Neural cell (in vitro differentiated cells): ENCODE results near the gene RMRP. TPM values are rescaled to one million over a fixed set of nuclear protein-coding genes. Genes with fewer than 3 reads are reported as not detected.

Experiments
- H2AFZ ChIP-seq: fragments of 200-600, 300-800 bp; sonication (generic), shearing (Covaris generic); 2 replicates; pipeline ENCODE4 v1.6.0; 2014; ENCODE audit warnings: low read depth, mild to moderate bottlenecking, antibody characterized with exemption, low read length, moderate library complexity
- H3F3A ChIP-seq: fragments of 200-600 bp; shearing (Covaris generic); 2 replicates; pipeline ENCODE4 v1.6.1; 2016; ENCODE audit warnings: mild to moderate bottlenecking, moderate library complexity, mixed read lengths, antibody characterized with exemption, low read length; ENCODE audit not compliant: insufficient read depth, poor library complexity, severe bottlenecking
- H3K27ac ChIP-seq: fragments of 200-600, 300-800 bp; sonication (generic), shearing (Covaris generic); 2 replicates; pipeline ENCODE4 v1.5.1; 2014; ENCODE audit warnings: mild to moderate bottlenecking, low read length, moderate library complexity
- H3K27me3 ChIP-seq: fragments of 300-800, 200-600 bp; sonication (generic), shearing (Covaris generic); 2 replicates; pipeline ENCODE4 v1.6.0; 2014; ENCODE audit warnings: mild to moderate bottlenecking, low read depth, low read length, moderate library complexity; ENCODE audit not compliant: insufficient read depth
- H3K36me3 ChIP-seq: fragments of 300-800, 200-600 bp; sonication (generic), shearing (Covaris generic); 2 replicates; pipeline ENCODE4 v1.5.1; 2014; ENCODE audit warnings: mild to moderate bottlenecking, antibody characterized with exemption, low read length, moderate library complexity; ENCODE audit not compliant: insufficient read depth
- H3K4me2 ChIP-seq: fragments of 300-800, 200-600 bp; sonication (generic), shearing (Covaris generic); 2 replicates; pipeline ENCODE4 v1.6.0; 2014; ENCODE audit warnings: mild to moderate bottlenecking, low read length
- H3K4me3 ChIP-seq: fragments of 300-800, 200-600 bp; sonication (generic), shearing (Covaris generic); 2 replicates; pipeline ENCODE4 v1.5.1; 2014; ENCODE audit warnings: mild to moderate bottlenecking, low read length, moderate library complexity
- H3K79me2 ChIP-seq: fragments of 200-600 bp; shearing (Covaris generic); replicated peaks from 2 replicates; pipeline ENCODE4 v1.6.0; 2014; ENCODE audit warnings: mild to moderate bottlenecking, low read length, moderate library complexity; ENCODE audit not compliant: insufficient read depth
- H3K9ac ChIP-seq: fragments of 300-800, 200-600 bp; sonication (generic), shearing (Covaris generic); 2 replicates; pipeline ENCODE4 v1.6.1; 2016; ENCODE audit warnings: mild to moderate bottlenecking, low read length, mixed read lengths
- H3K9me2 ChIP-seq: fragments of 200-600 bp; shearing (Covaris generic); 2 replicates; pipeline ENCODE4 v1.6.1; 2016; ENCODE audit warnings: mild to moderate bottlenecking, low read length, mixed read lengths; ENCODE audit not compliant: insufficient read depth
- H3K9me3 ChIP-seq: fragments of 200-600, 300-800 bp; sonication (generic), shearing (Covaris generic); 2 replicates; pipeline ENCODE4 v1.6.1; 2016; ENCODE audit warnings: mild to moderate bottlenecking, mixed run types, low read length, moderate library complexity, mixed read lengths
- H4K20me1 ChIP-seq: fragments of 200-600 bp; shearing (Covaris generic); 2 replicates; pipeline ENCODE4 v1.6.1; 2016; ENCODE audit warnings: mild to moderate bottlenecking, mixed run types; ENCODE audit not compliant: insufficient read depth
- EP300 ChIP-seq: fragments of 450-650 bp; conservative IDR thresholded peaks from 2 replicates; pipeline ENCODE4 v1.6.1; 2014; ENCODE audit warnings: antibody characterized with exemption, mild to moderate bottlenecking, moderate library complexity; ENCODE audit not compliant: poor library complexity, severe bottlenecking
- EZH2 ChIP-seq: fragments of 200-600, 300-800 bp; shearing (Covaris generic), sonication (generic); IDR thresholded peaks from 2 replicates; pipeline ENCODE4 v1.6.1; 2014; ENCODE audit warnings: antibody characterized with exemption, low read length, borderline replicate concordance, mild to moderate bottlenecking; ENCODE audit not compliant: insufficient read depth, poor library complexity, severe bottlenecking
- MXI1 ChIP-seq: fragments of 450-650 bp; conservative IDR thresholded peaks from 2 replicates; pipeline ENCODE4 v1.6.1; 2014; ENCODE audit warnings: antibody characterized with exemption, mild to moderate bottlenecking; ENCODE audit not compliant: poor library complexity, severe bottlenecking
- POLR2AphosphoS5 ChIP-seq: IDR thresholded peaks from 2 replicates; pipeline ENCODE4 v1.6.1; 2012
- RAD21 ChIP-seq: fragments of 450-650 bp; conservative IDR thresholded peaks from 2 replicates; pipeline ENCODE4 v1.6.1; 2014; ENCODE audit warnings: antibody characterized with exemption, mild to moderate bottlenecking, moderate library complexity
- SMC3 ChIP-seq: fragments of 450-650 bp; conservative IDR thresholded peaks from 2 replicates; pipeline ENCODE4 v1.6.1; 2014; ENCODE audit warnings: antibody characterized with exemption, mild to moderate bottlenecking, moderate library complexity; ENCODE audit not compliant: poor library complexity
- TAF1 ChIP-seq: IDR thresholded peaks from 2 replicates; pipeline ENCODE4 v1.6.1; 2012; ENCODE audit warnings: low read depth
- polyA plus RNA-seq: library from polyadenylated mRNA; depleted of rRNA; stranded (reverse); fragments of >200 nt; gene quantifications from 2 replicates; pipeline ENCODE4 v1.2.3, GENCODE V29; 2014
- TF ChIP-seq, protein P1 (sequence below): fragments of 450-650 bp; IDR thresholded peaks from 2 replicates; pipeline ENCODE4 v1.5.1; 2014; ENCODE audit warnings: antibody characterized with exemption, mild to moderate bottlenecking, moderate library complexity; ENCODE audit not compliant: poor library complexity, severe bottlenecking
- TF ChIP-seq, protein P2 (sequence below): IDR thresholded peaks from 2 replicates; pipeline ENCODE4 v1.6.1; 2012; ENCODE audit warnings: borderline replicate concordance

The RMRP gene
- polyA plus RNA-seq, 1 donor from 2014 or later = not detected

DNA sequence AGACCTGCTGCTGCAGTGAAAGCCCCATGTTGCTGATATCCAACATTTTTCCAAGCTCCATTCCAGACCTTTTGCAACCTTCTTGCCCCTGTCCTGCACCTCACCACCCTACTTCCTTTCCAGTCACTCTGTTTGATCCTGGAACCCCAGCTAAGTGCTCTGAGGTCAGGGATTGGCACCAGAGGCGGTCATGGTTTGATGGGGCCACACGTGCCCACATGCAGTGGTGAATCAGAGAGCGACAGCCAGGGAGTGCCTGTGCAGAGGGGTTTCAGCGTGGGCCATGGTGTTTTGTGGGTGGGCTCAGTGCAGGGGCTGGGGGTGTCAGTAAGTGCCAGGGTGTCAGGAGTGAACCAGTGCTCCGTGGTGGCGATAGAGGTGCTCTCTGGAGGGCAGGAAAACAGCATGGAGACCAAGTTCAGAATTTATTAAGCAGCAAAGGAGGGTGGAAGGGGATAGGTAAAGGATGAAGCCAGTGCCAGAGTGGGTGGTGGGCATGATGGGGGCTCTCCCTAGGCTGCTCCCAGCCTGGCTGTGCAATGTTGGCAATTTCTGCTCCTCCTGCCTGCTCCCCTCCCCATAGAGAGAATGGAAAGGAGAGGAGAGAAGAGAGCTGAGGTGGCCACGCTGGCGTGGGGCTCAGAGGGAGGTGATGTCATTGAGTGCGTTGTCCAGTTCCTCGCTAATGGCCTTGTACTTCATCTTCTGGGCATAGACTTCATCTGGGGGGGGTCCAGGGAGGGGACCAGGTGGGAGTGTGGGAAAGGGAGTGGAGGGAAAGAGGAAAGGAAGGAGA lies 24.9 kb upstream of the RMRP start:
- Histone ChIP-seq H4K20me1 (no peaks in the 10 kb centered on the region), H3K79me2 (no peaks in the 10 kb centered on the region), H3K36me3 (no peaks in the 10 kb centered on the region), H3K9me2 (no peaks in the 10 kb centered on the region), H3K27me3 (no peaks in the 10 kb centered on the region), H3F3A (no peaks in the 10 kb centered on the region), H3K9me3 (no peaks in the 10 kb centered on the region), H3K9ac (no peak overlapping the region), H3K4me2 (no peak overlapping the region), H3K4me3 (no peak overlapping the region), H2AFZ (no peak overlapping the region), H3K27ac (no peak overlapping the region)
- no peak for TF ChIP-seq EZH2
- TF ChIP-seq POLR2AphosphoS5 = no peak
- TF ChIP-seq RAD21 = no peak
- TF ChIP-seq, protein P1, sequence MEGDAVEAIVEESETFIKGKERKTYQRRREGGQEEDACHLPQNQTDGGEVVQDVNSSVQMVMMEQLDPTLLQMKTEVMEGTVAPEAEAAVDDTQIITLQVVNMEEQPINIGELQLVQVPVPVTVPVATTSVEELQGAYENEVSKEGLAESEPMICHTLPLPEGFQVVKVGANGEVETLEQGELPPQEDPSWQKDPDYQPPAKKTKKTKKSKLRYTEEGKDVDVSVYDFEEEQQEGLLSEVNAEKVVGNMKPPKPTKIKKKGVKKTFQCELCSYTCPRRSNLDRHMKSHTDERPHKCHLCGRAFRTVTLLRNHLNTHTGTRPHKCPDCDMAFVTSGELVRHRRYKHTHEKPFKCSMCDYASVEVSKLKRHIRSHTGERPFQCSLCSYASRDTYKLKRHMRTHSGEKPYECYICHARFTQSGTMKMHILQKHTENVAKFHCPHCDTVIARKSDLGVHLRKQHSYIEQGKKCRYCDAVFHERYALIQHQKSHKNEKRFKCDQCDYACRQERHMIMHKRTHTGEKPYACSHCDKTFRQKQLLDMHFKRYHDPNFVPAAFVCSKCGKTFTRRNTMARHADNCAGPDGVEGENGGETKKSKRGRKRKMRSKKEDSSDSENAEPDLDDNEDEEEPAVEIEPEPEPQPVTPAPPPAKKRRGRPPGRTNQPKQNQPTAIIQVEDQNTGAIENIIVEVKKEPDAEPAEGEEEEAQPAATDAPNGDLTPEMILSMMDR = no peak
- TF ChIP-seq, protein P2, sequence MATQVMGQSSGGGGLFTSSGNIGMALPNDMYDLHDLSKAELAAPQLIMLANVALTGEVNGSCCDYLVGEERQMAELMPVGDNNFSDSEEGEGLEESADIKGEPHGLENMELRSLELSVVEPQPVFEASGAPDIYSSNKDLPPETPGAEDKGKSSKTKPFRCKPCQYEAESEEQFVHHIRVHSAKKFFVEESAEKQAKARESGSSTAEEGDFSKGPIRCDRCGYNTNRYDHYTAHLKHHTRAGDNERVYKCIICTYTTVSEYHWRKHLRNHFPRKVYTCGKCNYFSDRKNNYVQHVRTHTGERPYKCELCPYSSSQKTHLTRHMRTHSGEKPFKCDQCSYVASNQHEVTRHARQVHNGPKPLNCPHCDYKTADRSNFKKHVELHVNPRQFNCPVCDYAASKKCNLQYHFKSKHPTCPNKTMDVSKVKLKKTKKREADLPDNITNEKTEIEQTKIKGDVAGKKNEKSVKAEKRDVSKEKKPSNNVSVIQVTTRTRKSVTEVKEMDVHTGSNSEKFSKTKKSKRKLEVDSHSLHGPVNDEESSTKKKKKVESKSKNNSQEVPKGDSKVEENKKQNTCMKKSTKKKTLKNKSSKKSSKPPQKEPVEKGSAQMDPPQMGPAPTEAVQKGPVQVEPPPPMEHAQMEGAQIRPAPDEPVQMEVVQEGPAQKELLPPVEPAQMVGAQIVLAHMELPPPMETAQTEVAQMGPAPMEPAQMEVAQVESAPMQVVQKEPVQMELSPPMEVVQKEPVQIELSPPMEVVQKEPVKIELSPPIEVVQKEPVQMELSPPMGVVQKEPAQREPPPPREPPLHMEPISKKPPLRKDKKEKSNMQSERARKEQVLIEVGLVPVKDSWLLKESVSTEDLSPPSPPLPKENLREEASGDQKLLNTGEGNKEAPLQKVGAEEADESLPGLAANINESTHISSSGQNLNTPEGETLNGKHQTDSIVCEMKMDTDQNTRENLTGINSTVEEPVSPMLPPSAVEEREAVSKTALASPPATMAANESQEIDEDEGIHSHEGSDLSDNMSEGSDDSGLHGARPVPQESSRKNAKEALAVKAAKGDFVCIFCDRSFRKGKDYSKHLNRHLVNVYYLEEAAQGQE = no peak
- no peak for TF ChIP-seq EP300
- TF ChIP-seq MXI1 = no peak
- no peak for TF ChIP-seq TAF1
- TF ChIP-seq SMC3 = no peak

DNA sequence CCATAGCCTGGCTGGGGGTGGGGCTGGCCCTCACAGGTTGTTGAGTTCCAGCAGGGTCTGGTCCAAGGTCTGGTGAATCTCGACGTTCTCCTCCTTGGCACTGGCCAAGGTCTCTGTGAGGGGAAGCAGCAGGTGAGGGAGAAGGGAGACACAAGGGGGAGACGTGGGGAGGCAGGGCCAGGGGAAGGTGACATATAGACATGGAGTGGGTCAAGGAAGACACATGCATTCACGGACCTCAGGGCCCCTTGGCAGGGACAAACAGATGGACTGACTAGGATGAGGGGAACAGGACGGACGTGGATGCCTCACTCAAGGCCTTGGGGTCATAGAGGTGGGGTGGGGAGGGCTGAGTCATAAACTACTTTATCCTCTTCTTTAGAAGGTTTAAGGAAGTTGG lies 24.2 kb upstream of the RMRP start:
- Histone ChIP-seq H3K79me2 (no peaks in the 10 kb centered on the region), H3K4me3 (no peak overlapping the region), H3K9ac (no peak overlapping the region), H2AFZ (no peak overlapping the region), H3K4me2 (no peak overlapping the region), H3F3A (no peaks in the 10 kb centered on the region), H3K27me3 (no peaks in the 10 kb centered on the region), H3K9me3 (no peaks in the 10 kb centered on the region), H3K36me3 (no peaks in the 10 kb centered on the region), H3K27ac (no peak overlapping the region), H3K9me2 (no peaks in the 10 kb centered on the region), H4K20me1 (no peaks in the 10 kb centered on the region)
- TF ChIP-seq EZH2 (no peak), RAD21 (no peak)
